Common myeloid progenitor, CD34-positive (primary cell): ENCODE data around the gene ACIN1.

Source experiments
- CTCF ChIA-PET: fragments of 350-600 bp; sonication (Branson Sonifier 250); formaldehyde crosslinking; loops from one replicate; lab custom pipeline; 2021; ENCODE audit warnings: antibody characterized with exemption; lab: Charles Lee
- POLR2A ChIA-PET: fragments of 350-600 bp; sonication (Branson Sonifier 250); formaldehyde crosslinking; loops from one replicate; lab custom pipeline; 2021; ENCODE audit warnings: antibody characterized with exemption; lab: Charles Lee
- DNase-seq, 3 donors: peaks; one replicate each; pipeline versions ENCODE4 v3.0.0 to v3.0.0-alpha.2; 2013
- H3K27ac ChIP-seq, 2 experiments: 1 replicate in 1 of 2; 2 replicates in 1 of 2; pipeline ENCODE4 v1.7.0; 2013; ENCODE audit warnings: inconsistent platforms in 2 of 2, low read length in 2 of 2, mild to moderate bottlenecking in 2 of 2, low read depth in 1 of 2, moderate library complexity in 1 of 2; ENCODE audit not compliant: severe bottlenecking in 2 of 2, insufficient read depth in 1 of 2, poor library complexity in 1 of 2
- H3K27me3 ChIP-seq, 5 experiments: replicated peaks in 2 of 5; 1 replicate in 3 of 5; 2 replicates in 2 of 5; pipeline versions ENCODE4 v1.6.1 to v1.7.0; 2013; ENCODE audit warnings: low read length in 4 of 5, mild to moderate bottlenecking in 2 of 5, moderate library complexity in 2 of 5, inconsistent platforms in 1 of 5; ENCODE audit not compliant: insufficient read depth in 5 of 5, control insufficient read depth in 4 of 5
- H3K36me3 ChIP-seq, 4 experiments: 1 replicate in 2 of 4; 2 replicates in 2 of 4; pipeline versions ENCODE4 v1.6.1 to v1.7.0; 2013; ENCODE audit warnings: low read length in 3 of 4, control low read depth in 1 of 4, mild to moderate bottlenecking in 1 of 4; ENCODE audit not compliant: control insufficient read depth in 4 of 4, insufficient read depth in 4 of 4
- H3K4me1 ChIP-seq, 4 experiments: 1 replicate in 3 of 4; 2 replicates in 1 of 4; pipeline versions ENCODE4 v1.6.1 to v1.7.1; 2013; ENCODE audit warnings: low read length in 3 of 4, mild to moderate bottlenecking in 3 of 4, control low read depth in 1 of 4, inconsistent platforms in 1 of 4, moderate library complexity in 1 of 4; ENCODE audit not compliant: control insufficient read depth in 4 of 4, insufficient read depth in 4 of 4; ENCODE audit errors: control extremely low read depth in 1 of 4
- H3K4me3 ChIP-seq, 7 experiments: 1 replicate in 4 of 7; 2 replicates in 3 of 7; pipeline versions ENCODE4 v1.5.1 to v1.7.0; 2013; ENCODE audit warnings: mild to moderate bottlenecking in 7 of 7, low read length in 6 of 7, moderate library complexity in 6 of 7, inconsistent platforms in 2 of 7, low read depth in 2 of 7, control low read depth in 1 of 7; ENCODE audit not compliant: insufficient read depth in 4 of 7, control insufficient read depth in 1 of 7; ENCODE audit errors: extremely low read depth in 1 of 7
- H3K9me3 ChIP-seq, 5 experiments: 1 replicate in 4 of 5; 2 replicates in 1 of 5; pipeline versions ENCODE4 v1.6.1 to v1.7.1; 2013; ENCODE audit warnings: low read length in 4 of 5, mild to moderate bottlenecking in 2 of 5, inconsistent platforms in 1 of 5, low read depth in 1 of 5, moderate library complexity in 1 of 5; ENCODE audit not compliant: control insufficient read depth in 4 of 5, insufficient read depth in 2 of 5; ENCODE audit errors: control extremely low read depth in 1 of 5
- WGBS: methylation state at CpG from one replicate; pipeline ENCODE4 v1.1.5; 2013; ENCODE audit not compliant: insufficient coverage; 5-methylcytosine and 5-hydroxymethylcytosine counted together

The ACIN1 gene

DNA sequence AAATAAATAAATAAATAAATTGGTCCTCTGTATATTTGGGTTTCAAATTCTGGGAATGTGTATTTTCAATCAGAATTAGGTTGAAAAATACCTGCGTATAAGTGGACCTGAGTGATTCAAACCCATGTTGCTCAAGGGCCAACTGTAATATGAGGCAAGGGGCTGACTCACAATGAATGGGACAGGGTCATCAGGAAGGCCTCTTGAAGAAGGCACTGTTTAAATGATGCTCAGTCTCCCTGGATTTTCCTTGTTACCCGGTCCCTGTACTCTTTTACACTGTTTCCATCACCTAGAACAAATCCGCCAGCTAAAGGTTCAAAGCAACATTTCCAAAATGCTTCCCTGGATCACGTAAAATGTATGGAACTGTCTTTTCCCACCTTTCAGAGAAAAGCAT, 64.0 kb downstream of the ACIN1 start:
- Histone ChIP-seq H3K4me3 (no peak overlapping the region), H3K27ac (no peak overlapping the region), H3K36me3 (peaks cover 10 to 48% (median 32%) of the 10 kb centered on the region in 4 experiments), H3K27me3 (no peaks in the 10 kb centered on the region), H3K4me1 (peaks cover 6 to 20% (median 15%) of the 10 kb centered on the region in 4 experiments), H3K9me3 (no peaks in the 10 kb centered on the region)
- WGBS, result 100% methylated on average over 4 of the region's 4 CpGs
- CTCF ChIA-PET, result interaction anchor here (1.0 to 3.3 kb wide), 6 partner anchors 12 to 45 kb away, joined by 3 to 8 read pairs (median 6); partner anchors contain the start of gene PSMB11
- DNase-seq, result no peak
- POLR2A ChIA-PET, result interaction anchor here (0.6 kb wide), 2 partner anchors 9 to 13 kb away, joined by 3 read pairs; no protein-coding TSS in a partner anchor

- ChIA-PET CTCF (interaction anchor here (0.6 to 5.6 kb wide), 5 partner anchors 14 to 34 kb away, joined by 4 to 27 read pairs (median 5); partner anchors contain the start of gene PSMB11), POLR2A (no interaction called here)
- no peak overlapping the region for H3K27ac ChIP-seq
- H3K9me3 ChIP-seq, result no peaks in the 10 kb centered on the region
- peaks cover 0 to 16% (median 9%) of the 10 kb centered on the region in 4 experiments for H3K4me1 ChIP-seq
- peaks cover 20 to 62% (median 43%) of the 10 kb centered on the region in 4 experiments for H3K36me3 ChIP-seq
- no peak overlapping the region for H3K4me3 ChIP-seq
- 70% methylated on average over 2 of the region's 2 CpGs for WGBS
- DNase-seq, result peak in 1 of 3 donors; percentile 20
- no peaks in the 10 kb centered on the region for H3K27me3 ChIP-seq
These were observed 66.1 kb downstream of the ACIN1 start for GRCh38 chr14:23028799-23029198.

DNA sequence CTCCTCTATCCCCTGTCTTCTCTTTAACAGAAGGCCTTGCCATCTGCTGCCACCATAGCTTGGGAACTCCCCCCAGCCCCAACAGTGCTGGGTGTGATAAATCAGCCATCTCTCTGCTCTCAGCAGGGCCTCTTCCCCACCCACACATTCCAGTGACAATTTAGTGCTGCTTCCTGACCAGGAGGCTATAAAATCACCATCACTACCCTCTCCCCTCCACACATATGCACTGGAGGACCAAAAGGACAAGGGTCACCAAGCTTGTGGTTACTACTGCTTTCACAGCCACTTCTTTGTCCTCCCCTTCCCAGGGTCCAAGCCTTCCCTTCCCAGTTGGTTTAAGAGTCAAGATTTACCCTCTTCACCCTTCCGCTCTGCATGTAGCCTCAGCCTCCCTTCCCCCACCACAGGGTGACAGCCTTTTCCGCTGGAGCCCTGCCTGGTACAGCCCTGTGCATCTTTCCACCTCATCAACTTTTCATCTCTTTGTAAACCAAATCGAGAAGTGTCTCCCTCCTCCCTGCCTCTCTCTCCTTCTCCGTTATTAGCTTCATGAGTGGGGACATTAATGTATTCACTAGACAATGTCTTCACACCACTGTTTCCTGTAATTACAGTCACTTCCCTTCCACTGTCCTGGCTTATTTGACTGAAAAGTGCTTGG, 69.7 kb downstream of the ACIN1 start:
- H3K36me3 ChIP-seq, result peaks cover 17 to 46% (median 29%) of the 10 kb centered on the region in 4 experiments
- ChIA-PET CTCF (interaction anchor here (1.0 to 6.8 kb wide), 7 partner anchors 9 to 51 kb away, joined by 3 to 31 read pairs (median 3); partner anchors contain the start of gene CDH24), POLR2A (no interaction called here)
- H3K9me3 ChIP-seq, result no peaks in the 10 kb centered on the region
- WGBS, result 93% methylated on average over 3 of the region's 4 CpGs
- no peak overlapping the region for H3K27ac ChIP-seq
- H3K4me1 ChIP-seq, result peaks cover 0 to 7% (median 4%) of the 10 kb centered on the region in 4 experiments
- no peak for DNase-seq
- H3K4me3 ChIP-seq, result no peak overlapping the region
- no peaks in the 10 kb centered on the region for H3K27me3 ChIP-seq

GRCh38 chr14:23024612-23025075, 70.3 kb downstream of the ACIN1 start:
- CTCF ChIA-PET, result interaction anchor here (0.6 to 6.8 kb wide), 9 partner anchors 9 to 63 kb away, joined by 3 to 31 read pairs (median 3); partner anchors contain the start of gene CDH24

DNA sequence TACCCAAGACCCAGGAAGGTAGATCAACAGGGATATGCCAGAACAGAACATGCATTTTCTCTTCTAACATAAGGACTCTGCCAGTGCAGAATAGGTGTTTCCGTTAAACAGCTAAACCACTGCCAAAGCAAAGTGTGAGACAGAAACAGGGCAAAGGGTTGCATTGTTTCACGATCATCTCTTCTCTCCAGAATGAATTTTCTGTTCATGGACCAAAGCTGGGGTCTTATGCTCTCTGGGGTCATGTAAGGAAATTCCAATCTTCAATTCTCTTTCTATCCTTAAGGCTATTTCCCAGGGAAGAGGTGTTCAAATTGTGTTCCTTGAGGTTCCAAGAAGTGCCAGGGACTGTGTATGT, 71.2 kb downstream of the ACIN1 start:
- Histone ChIP-seq H3K4me1 (peaks cover 0 to 2% (median under 1%) of the 10 kb centered on the region in 4 experiments), H3K27ac (no peak overlapping the region), H3K27me3 (no peaks in the 10 kb centered on the region), H3K4me3 (no peak overlapping the region), H3K36me3 (peaks cover 16 to 39% (median 25%) of the 10 kb centered on the region in 4 experiments), H3K9me3 (no peaks in the 10 kb centered on the region)
- no peak for DNase-seq
- WGBS, result 92% methylated on average over 1 of the region's 2 CpGs
- POLR2A ChIA-PET, result interaction anchor here (0.6 kb wide), 1 partner anchor 27 kb away, joined by 4 read pairs; no protein-coding TSS in a partner anchor
- CTCF ChIA-PET, result interaction anchor here (0.6 to 6.8 kb wide), 9 partner anchors 11 to 586 kb away, joined by 3 to 31 read pairs (median 3); partner anchors contain the start of gene CDH24

More at GRCh38 chr14:23024612-23025075, 70.3 kb downstream of the ACIN1 start:
- H3K27me3 ChIP-seq, result no peaks in the 10 kb centered on the region
- POLR2A ChIA-PET, result no interaction called here
- DNase-seq, result no peak
- peaks cover 17 to 46% (median 28%) of the 10 kb centered on the region in 4 experiments for H3K36me3 ChIP-seq
- H3K4me3 ChIP-seq, result no peak overlapping the region
- H3K4me1 ChIP-seq, result peaks cover 0 to 7% (median 4%) of the 10 kb centered on the region in 4 experiments
- H3K27ac ChIP-seq, result no peak overlapping the region
- no peaks in the 10 kb centered on the region for H3K9me3 ChIP-seq
- WGBS, result 98% methylated on average over 6 of the region's 7 CpGs

GRCh38 chr14:23023022-23023794, 71.7 kb downstream of the ACIN1 start:
- WGBS, result 95% methylated on average over 7 of the region's 8 CpGs
- no peak for DNase-seq
- ChIA-PET POLR2A (interaction anchor here (0.6 kb wide), 1 partner anchor 27 kb away, joined by 4 read pairs; no protein-coding TSS in a partner anchor), CTCF (interaction anchor here (0.6 to 6.8 kb wide), 10 partner anchors 10 to 586 kb away, joined by 3 to 31 read pairs (median 4); partner anchors contain the start of gene CDH24)
- H3K4me3 ChIP-seq, result no peak overlapping the region
- no peaks in the 10 kb centered on the region for H3K9me3 ChIP-seq
- H3K4me1 ChIP-seq, result no peaks in the 10 kb centered on the region
- H3K27me3 ChIP-seq, result no peaks in the 10 kb centered on the region
- no peak overlapping the region for H3K27ac ChIP-seq
- H3K36me3 ChIP-seq, result peaks cover 16 to 34% (median 25%) of the 10 kb centered on the region in 4 experiments
